ENCODE data around the gene SH2D4B. TPM values are rescaled to one million over a fixed set of nuclear protein-coding genes. Genes with fewer than 3 reads are reported as not detected.

Gene SH2D4B
- total RNA-seq, 2 donors from 2014 or later: 0.25 to 0.40 TPM

GRCh38 chr10:80647173-80647833 is 109.6 kb downstream of the SH2D4B start:
- H3K36me3 Mint-ChIP-seq: no peaks in the 10 kb centered on the region
- no peak overlapping the region for H3K4me3 Mint-ChIP-seq
- DNase-seq (ENCODE audit: low spot score): no peak
- peaks cover 25 to 29% of the 10 kb centered on the region in 2 donors for H3K27me3 Mint-ChIP-seq
- H3K9me3 Mint-ChIP-seq: no peaks in the 10 kb centered on the region
- H3K4me1 Mint-ChIP-seq (ENCODE audit: low read depth in 2 of 2): no peaks in the 10 kb centered on the region
- ATAC-seq: no peak
- no peak overlapping the region for H3K27ac Mint-ChIP-seq

GRCh38 chr10:80648106-80648505 is 110.4 kb downstream of the SH2D4B start:
- Mint-ChIP-seq H3K36me3 (no peaks in the 10 kb centered on the region), H3K4me3 (no peak overlapping the region), H3K9me3 (no peaks in the 10 kb centered on the region), H3K27me3 (peaks cover 25 to 29% of the 10 kb centered on the region in 2 donors), H3K4me1 (ENCODE audit: low read depth in 2 of 2) (no peaks in the 10 kb centered on the region), H3K27ac (no peak overlapping the region)
- DNase-seq (ENCODE audit: low spot score): no peak
- no peak for ATAC-seq

- no peaks in the 10 kb centered on the region for H3K9me3 Mint-ChIP-seq
- DNase-seq (ENCODE audit: low spot score) (no peak), ATAC-seq (peak; percentile 5 to 36)
- H3K27me3 Mint-ChIP-seq: peaks cover 23 to 29% of the 10 kb centered on the region in 2 donors
- no peak overlapping the region for H3K4me3 Mint-ChIP-seq
- H3K4me1 Mint-ChIP-seq (ENCODE audit: low read depth in 2 of 2): no peaks in the 10 kb centered on the region
- no peaks in the 10 kb centered on the region for H3K36me3 Mint-ChIP-seq
- H3K27ac Mint-ChIP-seq: no peak overlapping the region
Observed at GRCh38 chr10:80649183-80649582, 111.5 kb downstream of the SH2D4B start.

GRCh38 chr10:80655898-80656297 is 118.2 kb downstream of the SH2D4B start:
- no peaks in the 10 kb centered on the region for H3K27me3 Mint-ChIP-seq
- H3K4me3 Mint-ChIP-seq: no peak overlapping the region
- no peak for ATAC-seq
- no peaks in the 10 kb centered on the region for H3K36me3 Mint-ChIP-seq
- no peak overlapping the region for H3K27ac Mint-ChIP-seq
- no peaks in the 10 kb centered on the region for H3K4me1 Mint-ChIP-seq (ENCODE audit: low read depth in 2 of 2)
- no peak for DNase-seq (ENCODE audit: low spot score)
- no peaks in the 10 kb centered on the region for H3K9me3 Mint-ChIP-seq

GRCh38 chr10:80658068-80658467 is 120.4 kb downstream of the SH2D4B start:
- Mint-ChIP-seq H3K4me1 (ENCODE audit: low read depth in 2 of 2) (peaks cover 3 to 4% of the 10 kb centered on the region in 2 donors), H3K27me3 (peaks cover 8 to 9% of the 10 kb centered on the region in 2 donors), H3K9me3 (no peaks in the 10 kb centered on the region), H3K4me3 (no peak overlapping the region), H3K36me3 (no peaks in the 10 kb centered on the region), H3K27ac (no peak overlapping the region)
- DNase-seq (ENCODE audit: low spot score) (no peak), ATAC-seq (no peak)

- ATAC-seq (no peak), DNase-seq (ENCODE audit: low spot score) (no peak)
- H3K27ac Mint-ChIP-seq: no peak overlapping the region
- H3K9me3 Mint-ChIP-seq: no peaks in the 10 kb centered on the region
- H3K4me1 Mint-ChIP-seq (ENCODE audit: low read depth in 2 of 2): peaks cover 3 to 4% of the 10 kb centered on the region in 2 donors
- no peaks in the 10 kb centered on the region for H3K36me3 Mint-ChIP-seq
- H3K4me3 Mint-ChIP-seq: no peak overlapping the region
- H3K27me3 Mint-ChIP-seq: peaks cover 8 to 14% of the 10 kb centered on the region in 2 donors
Observed at GRCh38 chr10:80659289-80659688, 121.6 kb downstream of the SH2D4B start.

- Mint-ChIP-seq H3K4me1 (ENCODE audit: low read depth in 2 of 2) (peaks cover 3 to 4% of the 10 kb centered on the region in 2 donors), H3K4me3 (no peak overlapping the region), H3K27me3 (peaks cover 8 to 16% of the 10 kb centered on the region in 2 donors), H3K27ac (no peak overlapping the region), H3K36me3 (no peaks in the 10 kb centered on the region), H3K9me3 (no peaks in the 10 kb centered on the region)
- DNase-seq (ENCODE audit: low spot score): no peak
- ATAC-seq: no peak
Observed at GRCh38 chr10:80660266-80660665, 122.6 kb downstream of the SH2D4B start.

- Mint-ChIP-seq H3K4me1 (ENCODE audit: low read depth in 2 of 2) (peaks cover 3 to 4% of the 10 kb centered on the region in 2 donors), H3K9me3 (no peaks in the 10 kb centered on the region), H3K4me3 (no peak overlapping the region), H3K36me3 (no peaks in the 10 kb centered on the region), H3K27ac (no peak overlapping the region), H3K27me3 (peaks cover 8 to 16% of the 10 kb centered on the region in 2 donors)
- ATAC-seq (no peak), DNase-seq (ENCODE audit: low spot score) (no peak)
Observed at GRCh38 chr10:80660736-80661135, 123.0 kb downstream of the SH2D4B start.

- no peak overlapping the region for H3K4me3 Mint-ChIP-seq
- H3K4me1 Mint-ChIP-seq (ENCODE audit: low read depth in 2 of 2): peaks cover 3 to 4% of the 10 kb centered on the region in 2 donors
- no peaks in the 10 kb centered on the region for H3K9me3 Mint-ChIP-seq
- peaks cover 11 to 16% of the 10 kb centered on the region in 2 donors for H3K27me3 Mint-ChIP-seq
- no peak overlapping the region for H3K27ac Mint-ChIP-seq
- ATAC-seq (no peak), DNase-seq (ENCODE audit: low spot score) (no peak)
- H3K36me3 Mint-ChIP-seq: no peaks in the 10 kb centered on the region
Observed at GRCh38 chr10:80661526-80661925, 123.8 kb downstream of the SH2D4B start.

- DNase-seq (ENCODE audit: low spot score): no peak
- no peaks in the 10 kb centered on the region for H3K36me3 Mint-ChIP-seq
- H3K9me3 Mint-ChIP-seq: no peaks in the 10 kb centered on the region
- no peak overlapping the region for H3K4me3 Mint-ChIP-seq
- peak in 1 of 2 donors; percentile 65 for ATAC-seq
- H3K27me3 Mint-ChIP-seq: peaks cover 11 to 16% of the 10 kb centered on the region in 2 donors
- no peak overlapping the region for H3K27ac Mint-ChIP-seq
- peaks cover 3 to 4% of the 10 kb centered on the region in 2 donors for H3K4me1 Mint-ChIP-seq (ENCODE audit: low read depth in 2 of 2)
Observed at GRCh38 chr10:80662429-80663261, 124.9 kb downstream of the SH2D4B start.

- Mint-ChIP-seq H3K27me3 (peaks cover 13 to 16% of the 10 kb centered on the region in 2 donors), H3K4me1 (ENCODE audit: low read depth in 2 of 2) (peaks cover 3 to 4% of the 10 kb centered on the region in 2 donors), H3K36me3 (no peaks in the 10 kb centered on the region), H3K9me3 (no peaks in the 10 kb centered on the region), H3K27ac (no peak overlapping the region), H3K4me3 (no peak overlapping the region)
- ATAC-seq: no peak
- no peak for DNase-seq (ENCODE audit: low spot score)
Observed at GRCh38 chr10:80664071-80664680, 126.5 kb downstream of the SH2D4B start.

- DNase-seq (ENCODE audit: low spot score) (no peak), ATAC-seq (no peak)
- Mint-ChIP-seq H3K27ac (no peak overlapping the region), H3K27me3 (peaks cover 5 to 9% of the 10 kb centered on the region in 2 donors), H3K9me3 (no peaks in the 10 kb centered on the region), H3K36me3 (no peaks in the 10 kb centered on the region), H3K4me1 (ENCODE audit: low read depth in 2 of 2) (no peaks in the 10 kb centered on the region), H3K4me3 (no peak overlapping the region)
Observed at GRCh38 chr10:80669485-80669884, 131.8 kb downstream of the SH2D4B start.

- Mint-ChIP-seq H3K4me3 (no peak overlapping the region), H3K27ac (no peak overlapping the region), H3K36me3 (no peaks in the 10 kb centered on the region), H3K9me3 (no peaks in the 10 kb centered on the region), H3K27me3 (peaks cover 12 to 13% of the 10 kb centered on the region in 2 donors), H3K4me1 (ENCODE audit: low read depth in 2 of 2) (no peaks in the 10 kb centered on the region)
- no peak for ATAC-seq
- no peak for DNase-seq (ENCODE audit: low spot score)
Observed at GRCh38 chr10:80670774-80671173, 133.1 kb downstream of the SH2D4B start.

GRCh38 chr10:80671847-80672246 is 134.1 kb downstream of the SH2D4B start:
- H3K36me3 Mint-ChIP-seq: no peaks in the 10 kb centered on the region
- no peak for ATAC-seq
- no peak overlapping the region for H3K4me3 Mint-ChIP-seq
- H3K27me3 Mint-ChIP-seq: peaks cover 12 to 13% of the 10 kb centered on the region in 2 donors
- no peak overlapping the region for H3K27ac Mint-ChIP-seq
- no peaks in the 10 kb centered on the region for H3K4me1 Mint-ChIP-seq (ENCODE audit: low read depth in 2 of 2)
- no peak for DNase-seq (ENCODE audit: low spot score)
- no peaks in the 10 kb centered on the region for H3K9me3 Mint-ChIP-seq
